Prostate gland (tissue), 2 donors: ENCODE data around the gene RAPSN.

Experiments used
- CTCF ChIP-seq, 4 experiments: fragments of 200-600 bp in 2 of 4; fragments of 450-650 bp in 2 of 4; sonication (generic) in 2 of 4; IDR thresholded peaks; 1 replicate in 3 of 4; 2 replicates in 1 of 4; pipeline ENCODE4 v1.5.1; 2016 to 2019; ENCODE audit warnings: antibody characterized with exemption in 4 of 4, mild to moderate bottlenecking in 2 of 4, moderate library complexity in 2 of 4
- POLR2A ChIP-seq: fragments of 450-650 bp; IDR thresholded peaks from one replicate; pipeline ENCODE4 v1.6.1; 2016; ENCODE audit warnings: antibody characterized with exemption, mild to moderate bottlenecking
- POLR2AphosphoS5 ChIP-seq: sonication (generic); formaldehyde crosslinking; IDR thresholded peaks from one replicate; pipeline ENCODE4 v1.6.1; 2017; ENCODE audit warnings: antibody characterized with exemption

GRCh38 chr11:47441421-47441820 lies 7.5 kb downstream of the RAPSN start:
- TF ChIP-seq CTCF (IDR thresholded peaks at IDR 0.05) (no peak), POLR2AphosphoS5 (no peak), POLR2A (no peak)
